Stimulated activated CD4-positive, alpha-beta T cell treated with anti-CD3 and anti-CD28 coated beads, TNF-alpha, amount 100 ng/mL, for 4 hours (primary cell): ENCODE data around the gene C7orf25.
A peak's percentile ranks its signal among the peaks of the same experiment; 100 is the strongest.

Experiments
- DNase-seq, 3 experiments: peaks; one replicate each; pipeline ENCODE4 v3.0.0-alpha.2; 2020; ENCODE audit warnings: low read depth in 3 of 3

Gene C7orf25

DNA sequence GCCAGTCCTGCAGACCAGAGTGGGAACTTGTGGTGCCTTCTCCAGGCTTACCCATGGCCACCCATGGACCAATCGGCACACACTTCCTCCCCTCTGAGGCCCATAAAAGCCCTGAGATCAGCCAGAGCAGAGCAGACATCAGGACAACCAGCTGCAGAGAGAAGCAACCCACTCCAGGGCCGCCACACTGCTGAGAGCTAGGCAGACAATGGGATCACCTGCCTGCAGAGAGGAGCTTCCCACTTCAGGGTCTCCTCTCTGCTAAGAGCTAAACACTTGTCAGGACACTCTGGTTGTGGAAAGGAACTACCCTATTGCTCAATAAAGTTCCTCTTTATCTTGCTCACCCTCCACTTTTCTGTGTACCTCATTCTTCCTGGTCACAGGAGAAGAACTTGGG lies 34.0 kb downstream of the C7orf25 start:
- no peak for DNase-seq

DNA sequence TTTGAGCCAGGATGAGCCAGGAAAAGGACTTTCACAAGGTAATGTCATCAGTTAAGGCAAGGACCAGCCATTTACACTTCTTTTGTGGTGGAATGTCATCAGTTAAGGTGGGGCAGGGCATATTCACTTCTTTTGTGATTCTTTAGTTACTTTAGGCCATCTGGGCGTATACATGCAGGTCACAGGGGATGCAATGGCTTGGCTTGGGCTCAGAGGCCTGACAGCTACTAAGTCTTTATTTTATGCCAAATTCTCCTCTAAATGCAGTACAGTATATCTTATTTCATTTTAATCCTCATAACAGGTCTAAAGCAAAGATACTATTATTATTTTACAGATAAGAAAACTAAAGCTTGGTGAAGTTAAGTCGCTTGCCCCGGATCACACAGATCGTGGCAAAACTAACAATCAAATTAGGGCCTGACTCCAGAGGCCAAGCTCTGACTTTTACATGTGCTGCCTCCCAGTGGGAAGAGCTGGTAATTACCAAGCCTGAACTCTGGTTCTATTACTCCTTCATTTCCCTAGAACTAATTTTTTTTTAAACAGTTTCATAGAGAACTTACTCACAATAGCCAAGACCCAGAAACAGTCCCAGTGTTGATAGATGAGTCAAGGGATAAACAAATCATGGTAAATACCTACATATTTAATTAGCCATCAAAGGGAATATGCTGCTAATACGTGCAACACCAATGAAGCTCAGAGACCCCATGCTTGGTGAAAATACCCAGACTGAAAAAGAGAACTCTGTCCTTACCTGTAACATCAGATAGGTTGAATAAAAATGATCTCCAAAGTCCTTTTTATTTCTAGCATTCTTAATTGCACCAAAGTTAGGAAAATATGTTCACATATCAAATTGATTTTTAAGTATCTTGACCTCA lies 35.4 kb downstream of the C7orf25 start:
- DNase-seq: peak; percentile 16 to 28 (median 26)

DNA sequence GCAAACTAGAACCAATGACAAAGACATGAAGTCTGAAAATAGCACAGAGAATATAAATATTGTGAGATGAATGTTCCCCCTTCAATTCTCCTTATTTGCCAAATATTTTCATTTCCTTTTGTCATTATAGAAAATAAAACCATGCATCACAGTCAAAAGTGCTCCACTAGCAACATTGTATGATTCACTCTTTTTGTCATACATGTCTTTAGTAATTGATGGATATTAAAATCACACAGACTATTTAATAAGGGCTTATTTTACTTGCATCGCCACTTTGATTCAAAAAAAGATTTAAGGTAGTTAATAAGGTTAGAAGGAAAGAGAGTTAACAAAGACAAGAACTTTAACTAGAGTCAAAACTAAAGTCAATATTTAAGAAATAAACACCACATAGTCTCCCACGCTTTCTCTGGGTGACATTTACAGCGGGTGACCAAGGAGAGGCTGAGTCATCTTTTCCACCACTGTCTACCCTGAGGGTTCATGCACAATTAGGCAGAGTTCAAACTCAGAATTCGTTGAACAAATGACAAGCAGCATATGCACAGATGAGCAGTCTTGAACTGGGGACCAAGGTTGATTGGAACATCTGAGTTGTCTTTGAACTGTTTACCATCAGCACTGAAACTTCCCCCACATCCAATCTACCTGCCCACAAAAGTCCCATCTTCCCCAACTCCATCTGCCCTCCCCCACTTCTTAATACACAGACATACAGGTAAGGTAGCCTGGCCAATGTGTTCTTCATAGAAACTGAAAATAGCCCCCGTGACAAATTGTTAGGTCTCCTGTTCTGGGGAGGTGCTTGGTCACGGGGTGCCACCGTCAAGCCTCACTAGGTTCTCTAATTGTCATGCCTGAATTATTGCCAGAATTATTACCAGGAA lies 42.5 kb downstream of the C7orf25 start:
- DNase-seq: no peak

DNA sequence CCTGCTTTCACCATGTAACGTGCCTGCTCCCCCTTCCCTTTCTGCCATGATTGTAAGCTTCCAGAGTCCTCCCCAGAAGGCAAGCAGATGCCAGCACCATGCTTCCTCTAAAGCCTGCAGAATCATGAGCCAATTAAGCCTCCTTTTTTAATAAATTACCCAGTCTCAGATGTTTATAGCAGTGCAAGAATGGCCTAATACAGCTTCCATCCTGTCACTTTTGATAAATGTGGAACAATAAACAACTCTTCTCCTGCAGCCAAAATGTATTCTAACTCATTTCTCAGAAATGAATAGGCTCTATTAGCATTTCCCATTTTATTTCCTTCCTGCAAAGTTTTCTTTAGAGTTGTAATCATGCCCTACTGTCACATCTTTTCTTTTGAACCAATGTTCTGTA lies 43.4 kb downstream of the C7orf25 start:
- no peak for DNase-seq
